Smooth muscle cell (in vitro differentiated cells): ENCODE results near the gene MYL2. TPM values are rescaled to one million over a fixed set of nuclear protein-coding genes. Genes with fewer than 3 reads are reported as not detected.

Experiments used
- DNase-seq: peaks from one replicate; lab custom pipeline; 2025; ENCODE audit not compliant: unreplicated experiment; lab: John Stamatoyannopoulos, UW
- H2AFZ ChIP-seq: fragments of 200-600 bp; sonication (generic); 2 replicates; pipeline ENCODE4 v1.6.0; 2016; ENCODE audit warnings: antibody characterized with exemption, low read depth, mild to moderate bottlenecking
- H3F3A ChIP-seq: fragments of 200-600 bp; sonication (generic); 2 replicates; pipeline ENCODE4 v1.6.0; 2017; ENCODE audit warnings: antibody characterized with exemption, low read depth
- H3K27ac ChIP-seq: fragments of 200-600 bp; sonication (generic); 2 replicates; pipeline ENCODE4 v1.5.1; 2016; ENCODE audit warnings: low read depth, mild to moderate bottlenecking
- H3K27me3 ChIP-seq: fragments of 200-600 bp; sonication (generic); 2 replicates; pipeline ENCODE4 v1.6.1; 2016; ENCODE audit warnings: low read depth, mild to moderate bottlenecking
- H3K36me3 ChIP-seq: fragments of 200-600 bp; sonication (generic); 2 replicates; pipeline ENCODE4 v1.5.1; 2016; ENCODE audit warnings: low read depth
- H3K4me1 ChIP-seq: fragments of 200-600 bp; sonication (generic); 2 replicates; pipeline ENCODE4 v1.5.1; 2016; ENCODE audit warnings: low read depth
- H3K4me2 ChIP-seq: fragments of 200-600 bp; sonication (generic); 2 replicates; pipeline ENCODE4 v1.6.0; 2016; ENCODE audit warnings: mild to moderate bottlenecking
- H3K4me3 ChIP-seq: fragments of 200-600 bp; sonication (generic); 2 replicates; pipeline ENCODE4 v1.5.1; 2016; ENCODE audit warnings: mild to moderate bottlenecking
- H3K79me2 ChIP-seq: fragments of 200-600 bp; sonication (generic); 2 replicates; pipeline ENCODE4 v1.6.0; 2016; ENCODE audit warnings: low read depth, mild to moderate bottlenecking
- H3K9ac ChIP-seq: fragments of 200-600 bp; sonication (generic); 2 replicates; pipeline ENCODE4 v1.6.0; 2016; ENCODE audit warnings: low read depth
- H3K9me3 ChIP-seq: fragments of 200-600 bp; sonication (generic); replicated peaks from 2 replicates; pipeline ENCODE4 v1.5.1; 2016; ENCODE audit warnings: low read depth
- H4K20me1 ChIP-seq: fragments of 200-600 bp; sonication (generic); 2 replicates; pipeline ENCODE4 v1.6.0; 2016; ENCODE audit warnings: low read depth
- CTCF ChIP-seq: fragments of 200-600 bp; sonication (generic); IDR thresholded peaks from 2 replicates; pipeline ENCODE4 v1.5.1; 2017; ENCODE audit warnings: borderline replicate concordance, mild to moderate bottlenecking, antibody characterized with exemption; ENCODE audit not compliant: insufficient read depth, poor library complexity, severe bottlenecking
- whole genome bisulfite sequencing: methylation state at CpG from one replicate; pipeline ENCODE4 v1.1.7; 2016; ENCODE audit warnings: low lambda C conversion rate; 5-methylcytosine and 5-hydroxymethylcytosine counted together
- polyA plus RNA-seq: library from polyadenylated mRNA; unstranded; fragments of >200 nt; fragmentation: Nextera tagmentation; extraction: Ambion mirVana; gene quantifications from 2 replicates; pipeline ENCODE4 v1.2.1, GENCODE V29; 2016
- total RNA-seq: library from RNA; depleted of rRNA; stranded (reverse); fragments of >200 nt; gene quantifications from 2 replicates; pipeline ENCODE4 v1.2.3, GENCODE V29; 2014

The MYL2 gene
- total and polyA plus RNA-seq, 2 experiments from 2014 or later = not detected

- H3F3A ChIP-seq = no peaks in the 10 kb centered on the region
- H3K9me3 ChIP-seq = no peaks in the 10 kb centered on the region
- no peaks in the 10 kb centered on the region for H3K27me3 ChIP-seq
- H2AFZ ChIP-seq = no peak overlapping the region
- WGBS = 65% methylated on average over 3 of the region's 3 CpGs
- no peaks in the 10 kb centered on the region for H3K36me3 ChIP-seq
- H3K9ac ChIP-seq = no peak overlapping the region
- no peak overlapping the region for H3K4me2 ChIP-seq
- DNase-seq = no peak
- no peak for TF ChIP-seq CTCF
- no peaks in the 10 kb centered on the region for H3K4me1 ChIP-seq
- H3K79me2 ChIP-seq = no peaks in the 10 kb centered on the region
- no peaks in the 10 kb centered on the region for H4K20me1 ChIP-seq
- H3K4me3 ChIP-seq = no peak overlapping the region
- no peak overlapping the region for H3K27ac ChIP-seq
Observed at GRCh38 chr12:110906083-110906482, 14.3 kb downstream of the MYL2 start.

- H3K9me3 ChIP-seq = no peaks in the 10 kb centered on the region
- WGBS = 91% methylated on average over 4 of the region's 4 CpGs
- no peaks in the 10 kb centered on the region for H3K36me3 ChIP-seq
- H3K4me1 ChIP-seq = no peaks in the 10 kb centered on the region
- H3K4me2 ChIP-seq = no peak overlapping the region
- no peak for DNase-seq
- H2AFZ ChIP-seq = no peak overlapping the region
- no peak overlapping the region for H3K4me3 ChIP-seq
- H4K20me1 ChIP-seq = no peaks in the 10 kb centered on the region
- no peaks in the 10 kb centered on the region for H3K27me3 ChIP-seq
- TF ChIP-seq CTCF = no peak
- H3K9ac ChIP-seq = no peak overlapping the region
- no peaks in the 10 kb centered on the region for H3K79me2 ChIP-seq
- H3K27ac ChIP-seq = no peak overlapping the region
- H3F3A ChIP-seq = no peaks in the 10 kb centered on the region
Observed at GRCh38 chr12:110903511-110903910, 16.9 kb downstream of the MYL2 start.

GRCh38 chr12:110901401-110901800, 19.0 kb downstream of the MYL2 start:
- H3K27me3 ChIP-seq = no peaks in the 10 kb centered on the region
- no peaks in the 10 kb centered on the region for H3F3A ChIP-seq
- TF ChIP-seq CTCF = no peak
- no peaks in the 10 kb centered on the region for H3K4me1 ChIP-seq
- DNase-seq = no peak
- H3K36me3 ChIP-seq = no peaks in the 10 kb centered on the region
- no peak overlapping the region for H3K4me2 ChIP-seq
- H3K9me3 ChIP-seq = no peaks in the 10 kb centered on the region
- no peak overlapping the region for H3K4me3 ChIP-seq
- 83% methylated on average over 4 of the region's 4 CpGs for WGBS
- no peaks in the 10 kb centered on the region for H3K79me2 ChIP-seq
- no peak overlapping the region for H3K9ac ChIP-seq
- H4K20me1 ChIP-seq = no peaks in the 10 kb centered on the region
- H2AFZ ChIP-seq = no peak overlapping the region
- no peak overlapping the region for H3K27ac ChIP-seq

- H3K4me3 ChIP-seq = no peak overlapping the region
- TF ChIP-seq CTCF = no peak
- DNase-seq = no peak
- no peaks in the 10 kb centered on the region for H3K4me1 ChIP-seq
- no peaks in the 10 kb centered on the region for H4K20me1 ChIP-seq
- no peak overlapping the region for H3K27ac ChIP-seq
- H3F3A ChIP-seq = no peaks in the 10 kb centered on the region
- no peaks in the 10 kb centered on the region for H3K9me3 ChIP-seq
- H3K27me3 ChIP-seq = no peaks in the 10 kb centered on the region
- no peak overlapping the region for H2AFZ ChIP-seq
- H3K36me3 ChIP-seq = no peaks in the 10 kb centered on the region
- 85% methylated on average over 3 of the region's 3 CpGs for WGBS
- no peak overlapping the region for H3K4me2 ChIP-seq
- H3K9ac ChIP-seq = no peak overlapping the region
- H3K79me2 ChIP-seq = no peaks in the 10 kb centered on the region
Observed at GRCh38 chr12:110896559-110896958, 23.8 kb downstream of the MYL2 start.
